Brain pericyte (primary cell): ENCODE measurements around the gene ADCY1.

Experiments used
- DNase-seq: peaks from one replicate; pipeline ENCODE4 v3.0.0-alpha.2; 2012; ENCODE audit warnings: low read depth, low spot score

The ADCY1 gene

GRCh38 chr7:45576249-45576929 lies 2.2 kb downstream of the ADCY1 start:
- no peak for DNase-seq

GRCh38 chr7:45578022-45578421 lies 3.9 kb downstream of the ADCY1 start:
- DNase-seq = no peak

- DNase-seq = no peak
These were observed 4.3 kb downstream of the ADCY1 start for GRCh38 chr7:45578467-45578866.

GRCh38 chr7:45579391-45579801 lies 5.2 kb downstream of the ADCY1 start:
- DNase-seq = no peak

- DNase-seq = no peak
These were observed 6.1 kb downstream of the ADCY1 start for GRCh38 chr7:45580053-45580872.

- no peak for DNase-seq
These were observed 7.2 kb downstream of the ADCY1 start for GRCh38 chr7:45581271-45581780.

- DNase-seq = no peak
These were observed 8.1 kb downstream of the ADCY1 start for GRCh38 chr7:45582136-45582749.

GRCh38 chr7:45582868-45583277 lies 8.7 kb downstream of the ADCY1 start:
- no peak for DNase-seq

GRCh38 chr7:45583296-45583695 lies 9.1 kb downstream of the ADCY1 start:
- DNase-seq = no peak

- no peak for DNase-seq
These were observed 10.4 kb downstream of the ADCY1 start for GRCh38 chr7:45584261-45585210.

GRCh38 chr7:45585628-45586027 lies 11.5 kb downstream of the ADCY1 start:
- no peak for DNase-seq

- DNase-seq = no peak
These were observed 12.7 kb downstream of the ADCY1 start for GRCh38 chr7:45586542-45587520.

GRCh38 chr7:45588466-45588865 lies 14.3 kb downstream of the ADCY1 start:
- no peak for DNase-seq

GRCh38 chr7:45589061-45589460 lies 14.9 kb downstream of the ADCY1 start:
- no peak for DNase-seq

- DNase-seq = no peak
These were observed 15.9 kb downstream of the ADCY1 start for GRCh38 chr7:45589915-45590678.

- DNase-seq = no peak
These were observed 16.5 kb downstream of the ADCY1 start for GRCh38 chr7:45590679-45591057.

- DNase-seq = no peak
These were observed 17.1 kb downstream of the ADCY1 start for GRCh38 chr7:45591101-45591906.

GRCh38 chr7:45592230-45592991 lies 18.2 kb downstream of the ADCY1 start:
- DNase-seq = no peak
